GM19099 (cell line): ENCODE results near the gene MDC1.

Experiments used
- POLR2A ChIP-seq: IDR thresholded peaks from 3 replicates; pipeline ENCODE4 v1.6.1; 2011; ENCODE audit warnings: low read depth; ENCODE audit not compliant: insufficient read length; ENCODE audit errors: extremely low read depth

MDC1 gene

GRCh38 chr6:30688569-30688968 is 28.5 kb downstream of the MDC1 start:
- TF ChIP-seq POLR2A = peak; percentile 23

- TF ChIP-seq POLR2A = peak; percentile 51
Observed at GRCh38 chr6:30687659-30688431, 29.2 kb downstream of the MDC1 start.

GRCh38 chr6:30686908-30687658 is 30.0 kb downstream of the MDC1 start:
- peak; percentile 66 for TF ChIP-seq POLR2A

GRCh38 chr6:30686009-30686907 is 30.8 kb downstream of the MDC1 start, which contains the start of gene PPP1R18:
Gene PPP1R18 (minus strand): TSS chr6:30686645. CDS start chr6:30686018, 627 bp downstream.
- TF ChIP-seq POLR2A = peak; percentile 67

- TF ChIP-seq POLR2A = no peak
Observed at GRCh38 chr6:30685157-30686008, 31.7 kb downstream of the MDC1 start.

GRCh38 chr6:30684386-30685156 is 32.5 kb downstream of the MDC1 start:
- peak; percentile 31 for TF ChIP-seq POLR2A

- TF ChIP-seq POLR2A = no peak
Observed at GRCh38 chr6:30683980-30684338, 33.1 kb downstream of the MDC1 start.

GRCh38 chr6:30683183-30683979 is 33.7 kb downstream of the MDC1 start:
- no peak for TF ChIP-seq POLR2A

- TF ChIP-seq POLR2A = peak; percentile 55
Observed at GRCh38 chr6:30682143-30683117, 34.7 kb downstream of the MDC1 start.

GRCh38 chr6:30681766-30682142 is 35.3 kb downstream of the MDC1 start:
- no peak for TF ChIP-seq POLR2A

GRCh38 chr6:30679765-30680535 is 37.1 kb downstream of the MDC1 start:
- no peak for TF ChIP-seq POLR2A
